Thymus (tissue), 11 donors: Measurements from ENCODE around the gene ADAMTS16. TPM values are rescaled to one million over a fixed set of nuclear protein-coding genes. Genes with fewer than 3 reads are reported as not detected.

Experiments
- DNase-seq, 9 donors: peaks; one replicate each; pipeline ENCODE4 v3.0.0-alpha.2; 2013; ENCODE audit warnings: low spot score in 9 of 9, low read depth in 6 of 9, missing footprints in 1 of 9
- H3K27ac ChIP-seq, 2 donors: one replicate each; pipeline ENCODE4 v1.5.1; 2013; ENCODE audit warnings: control low read depth in 1 of 2, low read depth in 1 of 2, low read length in 1 of 2, mild to moderate bottlenecking in 1 of 2, moderate library complexity in 1 of 2
- H3K27me3 ChIP-seq, 2 donors: one replicate each; pipeline ENCODE4 v1.5.1; 2013; ENCODE audit warnings: low read length in 1 of 2; ENCODE audit not compliant: control insufficient read depth in 2 of 2, insufficient read depth in 1 of 2
- H3K36me3 ChIP-seq, 2 donors: one replicate each; pipeline ENCODE4 v1.5.1; 2013; ENCODE audit warnings: low read length in 1 of 2, mild to moderate bottlenecking in 1 of 2, moderate library complexity in 1 of 2; ENCODE audit not compliant: control insufficient read depth in 2 of 2, insufficient read depth in 2 of 2
- H3K4me1 ChIP-seq, 2 donors: one replicate each; pipeline ENCODE4 v1.5.1; 2013; ENCODE audit warnings: low read length in 2 of 2; ENCODE audit not compliant: control insufficient read depth in 2 of 2, insufficient read depth in 2 of 2
- H3K4me3 ChIP-seq, 2 donors: one replicate each; pipeline ENCODE4 v1.5.1; 2013; ENCODE audit warnings: low read length in 2 of 2, control low read depth in 1 of 2, mild to moderate bottlenecking in 1 of 2
- H3K9me3 ChIP-seq, 2 donors: one replicate each; pipeline ENCODE4 v1.5.1; 2013; ENCODE audit warnings: low read length in 1 of 2, mild to moderate bottlenecking in 1 of 2; ENCODE audit not compliant: control insufficient read depth in 2 of 2, insufficient read depth in 1 of 2
- WGBS: extraction: QIAGEN DNeasy Blood & Tissue Kit; methylation state at CpG from one replicate; pipeline ENCODE4 v1.1.7; 2013; 5-methylcytosine and 5-hydroxymethylcytosine counted together
- polyA plus RNA-seq: library from polyadenylated mRNA; stranded (reverse); fragments of 200-250 nt; gene quantifications from one replicate; pipeline ENCODE4 v1.2.3, GENCODE V29; 2013
- total RNA-seq: library from RNA; stranded (reverse); fragments of 120-200 nt; gene quantifications from one replicate; pipeline ENCODE4 v1.2.4, GENCODE V29; 2013
- donor health status: healthy.

Gene ADAMTS16
- total and polyA plus RNA-seq, 2 donors = 0.05 to 0.14 TPM

DNA sequence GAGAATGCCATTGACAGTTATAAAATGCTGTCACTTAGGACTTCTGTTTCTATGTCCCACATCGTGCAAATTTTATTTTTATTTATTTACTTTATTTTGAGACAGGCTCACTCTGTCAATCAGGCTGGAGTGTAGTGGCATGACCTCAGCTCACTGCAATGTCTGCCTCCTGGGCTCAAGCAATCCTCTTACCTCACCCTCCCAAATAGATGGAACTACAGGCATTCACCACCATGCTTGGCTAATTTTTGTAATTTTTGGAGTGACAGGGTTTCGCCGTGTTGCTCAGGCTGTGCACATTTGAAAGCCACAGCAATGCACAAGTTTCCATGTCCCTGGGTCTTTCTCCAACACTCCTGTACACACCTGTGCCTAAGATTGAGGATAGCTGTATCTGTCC, 51.8 kb downstream of the ADAMTS16 start:
- no peak for DNase-seq

GRCh38 chr5:5192681-5193080, 52.6 kb downstream of the ADAMTS16 start:
- 53% methylated on average over 2 of the region's 2 CpGs for WGBS

More for the DNA sequence above, 51.8 kb downstream of the ADAMTS16 start:
- H3K36me3 ChIP-seq = no peaks in the 10 kb centered on the region
- no peak overlapping the region for H3K27ac ChIP-seq
- no peaks in the 10 kb centered on the region for H3K4me1 ChIP-seq
- no peak overlapping the region for H3K4me3 ChIP-seq
- H3K27me3 ChIP-seq = no peaks in the 10 kb centered on the region
- WGBS = 94% methylated on average over 3 of the region's 3 CpGs
- H3K9me3 ChIP-seq = no peaks in the 10 kb centered on the region

GRCh38 chr5:5195128-5195918, 55.2 kb downstream of the ADAMTS16 start:
- 96% methylated on average over 4 of the region's 4 CpGs for WGBS
- no peaks in the 10 kb centered on the region for H3K4me1 ChIP-seq
- H3K27me3 ChIP-seq = no peaks in the 10 kb centered on the region
- H3K27ac ChIP-seq = no peak overlapping the region
- no peak for DNase-seq
- H3K4me3 ChIP-seq = no peak overlapping the region
- no peaks in the 10 kb centered on the region for H3K9me3 ChIP-seq
- no peaks in the 10 kb centered on the region for H3K36me3 ChIP-seq

More at GRCh38 chr5:5192681-5193080, 52.6 kb downstream of the ADAMTS16 start:
- H3K4me1 ChIP-seq = no peaks in the 10 kb centered on the region
- H3K9me3 ChIP-seq = no peaks in the 10 kb centered on the region
- no peak overlapping the region for H3K4me3 ChIP-seq
- no peak overlapping the region for H3K27ac ChIP-seq
- H3K27me3 ChIP-seq = no peaks in the 10 kb centered on the region
- DNase-seq = no peak
- no peaks in the 10 kb centered on the region for H3K36me3 ChIP-seq

DNA sequence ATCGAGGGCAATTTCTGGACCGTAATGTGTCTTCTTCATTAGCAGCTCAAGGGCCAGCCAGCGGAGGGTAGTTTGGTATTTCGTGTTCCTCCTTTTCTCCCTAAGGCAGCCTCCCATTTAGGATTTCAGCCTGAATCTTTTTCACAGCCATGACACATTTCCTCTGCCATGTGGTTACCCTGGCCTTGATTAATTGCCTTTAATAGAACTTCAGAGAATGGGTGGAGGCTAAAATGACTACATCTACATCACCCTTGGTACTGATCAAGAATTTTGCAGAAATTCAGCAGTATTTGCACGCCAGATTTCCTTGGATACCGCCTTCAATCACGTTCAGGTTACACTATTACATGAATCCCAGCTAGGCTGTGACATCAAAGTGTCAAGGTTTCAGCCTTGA, 58.0 kb downstream of the ADAMTS16 start:
- no peak overlapping the region for H3K27ac ChIP-seq
- no peaks in the 10 kb centered on the region for H3K4me1 ChIP-seq
- no peak for DNase-seq
- no peaks in the 10 kb centered on the region for H3K9me3 ChIP-seq
- no peak overlapping the region for H3K4me3 ChIP-seq
- no peaks in the 10 kb centered on the region for H3K27me3 ChIP-seq
- H3K36me3 ChIP-seq = no peaks in the 10 kb centered on the region
- 85% methylated on average over 7 of the region's 7 CpGs for WGBS

DNA sequence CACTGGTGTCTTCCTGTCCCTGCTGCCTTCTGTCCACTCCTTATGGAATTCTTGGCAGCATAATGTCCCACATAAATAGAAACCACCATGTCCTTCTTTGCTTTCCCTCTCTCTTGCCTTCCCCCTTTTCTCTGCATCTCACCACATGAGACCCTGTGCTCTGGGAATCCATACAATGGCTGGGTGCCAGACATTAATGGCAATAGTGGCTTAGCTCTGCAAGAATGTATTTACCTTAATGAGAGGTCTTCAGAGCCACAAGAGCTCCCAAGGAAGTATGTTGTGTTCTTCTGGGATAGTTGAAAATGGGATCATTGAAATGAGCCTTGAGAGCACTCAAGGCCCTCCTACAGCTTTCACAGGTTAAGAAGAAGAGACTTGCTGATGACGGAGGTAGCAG, 58.7 kb downstream of the ADAMTS16 start:
- no peaks in the 10 kb centered on the region for H3K9me3 ChIP-seq
- H3K4me3 ChIP-seq = no peak overlapping the region
- no peak for DNase-seq
- H3K27ac ChIP-seq = no peak overlapping the region
- no peaks in the 10 kb centered on the region for H3K27me3 ChIP-seq
- 0% methylated on average over 1 of the region's 1 CpG for WGBS
- no peaks in the 10 kb centered on the region for H3K4me1 ChIP-seq
- no peaks in the 10 kb centered on the region for H3K36me3 ChIP-seq

DNA sequence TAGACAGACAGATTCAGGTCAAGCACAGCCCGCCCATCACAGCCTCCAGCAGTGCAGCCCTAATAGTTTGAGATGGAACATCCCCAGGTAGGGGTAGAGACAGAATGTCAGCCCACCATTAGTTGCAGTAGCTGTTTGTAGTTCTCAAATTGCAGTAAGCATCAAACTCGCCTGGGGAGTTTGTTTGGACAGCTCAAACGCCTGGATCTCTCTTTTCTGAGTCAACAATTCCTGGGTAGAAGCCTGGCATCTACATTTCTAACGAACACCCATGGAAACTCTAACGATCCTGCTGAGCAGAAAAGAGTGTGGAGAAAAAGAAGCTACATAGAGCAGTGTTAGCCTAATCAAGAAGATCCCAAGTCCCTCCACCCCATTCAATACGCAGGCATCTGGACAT, 59.4 kb downstream of the ADAMTS16 start:
- no peaks in the 10 kb centered on the region for H3K27me3 ChIP-seq
- no peaks in the 10 kb centered on the region for H3K4me1 ChIP-seq
- H3K36me3 ChIP-seq = no peaks in the 10 kb centered on the region
- H3K27ac ChIP-seq = no peak overlapping the region
- no peak for DNase-seq
- H3K4me3 ChIP-seq = no peak overlapping the region
- 60% methylated on average over 6 of the region's 6 CpGs for WGBS
- H3K9me3 ChIP-seq = no peaks in the 10 kb centered on the region

- no peak overlapping the region for H3K4me3 ChIP-seq
- no peaks in the 10 kb centered on the region for H3K9me3 ChIP-seq
- H3K4me1 ChIP-seq = no peaks in the 10 kb centered on the region
- H3K36me3 ChIP-seq = no peaks in the 10 kb centered on the region
- H3K27ac ChIP-seq = no peak overlapping the region
- H3K27me3 ChIP-seq = no peaks in the 10 kb centered on the region
- DNase-seq = no peak
- WGBS = 88% methylated on average over 5 of the region's 5 CpGs
Measured at GRCh38 chr5:5200133-5200532, 60.0 kb downstream of the ADAMTS16 start.

DNA sequence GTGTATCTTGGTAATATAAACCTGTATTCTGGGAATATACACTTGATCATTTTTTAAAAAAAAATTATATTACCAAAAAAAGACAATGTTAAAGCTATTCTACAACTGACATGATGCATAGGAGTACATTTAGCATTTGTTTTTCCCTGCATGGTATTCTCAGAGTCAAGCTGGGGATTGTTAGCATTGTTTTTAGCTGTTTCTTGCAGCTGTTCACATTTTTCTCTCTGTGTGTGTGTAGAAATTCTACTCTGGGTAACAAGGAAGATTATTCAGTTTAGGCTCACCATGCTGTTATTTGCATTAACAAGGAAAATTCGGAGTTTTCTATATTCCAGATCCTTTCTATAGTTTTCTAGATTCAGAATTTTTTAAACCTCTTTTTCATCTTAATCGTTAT, 62.2 kb downstream of the ADAMTS16 start:
- Histone ChIP-seq H3K4me1 (no peaks in the 10 kb centered on the region), H3K36me3 (no peaks in the 10 kb centered on the region), H3K9me3 (no peaks in the 10 kb centered on the region), H3K4me3 (no peak overlapping the region), H3K27ac (no peak overlapping the region), H3K27me3 (no peaks in the 10 kb centered on the region)
- WGBS = 68% methylated on average over 2 of the region's 2 CpGs
- no peak for DNase-seq

GRCh38 chr5:5203451-5203850, 63.3 kb downstream of the ADAMTS16 start:
- no peaks in the 10 kb centered on the region for H3K4me1 ChIP-seq
- WGBS = 81% methylated on average over 2 of the region's 2 CpGs
- no peaks in the 10 kb centered on the region for H3K27me3 ChIP-seq
- no peak overlapping the region for H3K27ac ChIP-seq
- H3K9me3 ChIP-seq = no peaks in the 10 kb centered on the region
- no peak overlapping the region for H3K4me3 ChIP-seq
- no peaks in the 10 kb centered on the region for H3K36me3 ChIP-seq
- DNase-seq = no peak
